ENCODE data around the gene CSDE1.
"Not testable (repeated sequence)": the region's sequence is repeated elsewhere in the genome, so short reads cannot be mapped to it uniquely, and the experiment has no call there.

Gene CSDE1

GRCh38 chr1:114757455-114758255, at the start of gene CSDE1:
TSS of gene CSDE1 (minus strand) at chr1:114757984. CDS start at chr1:114739890, 18,094 bp downstream.
- in situ Hi-C loops (cut with MboI; ENCODE audit: low sequenced_read_pairs): no loop called here

GRCh38 chr1:114804449-114804848, 46.7 kb upstream of the CSDE1 start:
- in situ Hi-C loops (cut with MboI; ENCODE audit: low sequenced_read_pairs): not testable (repeated sequence)

GRCh38 chr1:114803001-114803400, 45.2 kb upstream of the CSDE1 start:
- in situ Hi-C loops (cut with MboI; ENCODE audit: low sequenced_read_pairs): no loop called here

- in situ Hi-C loops (cut with MboI; ENCODE audit: low sequenced_read_pairs): no loop called here
Measured at GRCh38 chr1:114794038-114794437, 36.3 kb upstream of the CSDE1 start.

- in situ Hi-C loops (cut with MboI; ENCODE audit: low sequenced_read_pairs): not testable (repeated sequence)
Measured at GRCh38 chr1:114790581-114790980, 32.8 kb upstream of the CSDE1 start.

GRCh38 chr1:114786440-114786839, 28.7 kb upstream of the CSDE1 start:
- in situ Hi-C loops (cut with MboI; ENCODE audit: low sequenced_read_pairs): not testable (repeated sequence)

GRCh38 chr1:114782476-114782875, 24.7 kb upstream of the CSDE1 start:
- in situ Hi-C loops (cut with MboI; ENCODE audit: low sequenced_read_pairs): no loop called here

- in situ Hi-C loops (cut with MboI; ENCODE audit: low sequenced_read_pairs): no loop called here
Measured at GRCh38 chr1:114780344-114781226, 22.8 kb upstream of the CSDE1 start, which contains the start of gene SIKE1. TSS of gene SIKE1 (minus strand) at chr1:114780685. CDS start at chr1:114780607, 78 bp downstream.

GRCh38 chr1:114779722-114780121, 21.9 kb upstream of the CSDE1 start:
- in situ Hi-C loops (cut with MboI; ENCODE audit: low sequenced_read_pairs): no loop called here

- in situ Hi-C loops (cut with MboI; ENCODE audit: low sequenced_read_pairs): not testable (repeated sequence)
Measured at GRCh38 chr1:114776726-114777125, 18.9 kb upstream of the CSDE1 start.

- in situ Hi-C loops (cut with MboI; ENCODE audit: low sequenced_read_pairs): no loop called here
Measured at GRCh38 chr1:114771992-114772391, 14.2 kb upstream of the CSDE1 start.

GRCh38 chr1:114770989-114771388, 13.2 kb upstream of the CSDE1 start:
- in situ Hi-C loops (cut with MboI; ENCODE audit: low sequenced_read_pairs): no loop called here

- in situ Hi-C loops (cut with MboI; ENCODE audit: low sequenced_read_pairs): no loop called here
Measured at GRCh38 chr1:114764689-114765088, 6.9 kb upstream of the CSDE1 start.

GRCh38 chr1:114758256-114758832, 560 bp upstream of the CSDE1 start:
- in situ Hi-C loops (cut with MboI; ENCODE audit: low sequenced_read_pairs): no loop called here

GRCh38 chr1:114756949-114757454, 782 bp downstream of the CSDE1 start:
- in situ Hi-C loops (cut with MboI; ENCODE audit: low sequenced_read_pairs): no loop called here

- in situ Hi-C loops (cut with MboI; ENCODE audit: low sequenced_read_pairs): no loop called here
Measured at GRCh38 chr1:114756009-114756892, 1.5 kb downstream of the CSDE1 start.

GRCh38 chr1:114755006-114755931, 2.5 kb downstream of the CSDE1 start:
- in situ Hi-C loops (cut with MboI; ENCODE audit: low sequenced_read_pairs): no loop called here

- in situ Hi-C loops (cut with MboI; ENCODE audit: low sequenced_read_pairs): not testable (repeated sequence)
Measured at GRCh38 chr1:114753702-114754101, 4.1 kb downstream of the CSDE1 start.

- in situ Hi-C loops (cut with MboI; ENCODE audit: low sequenced_read_pairs): no loop called here
Measured at GRCh38 chr1:114753143-114753542, 4.6 kb downstream of the CSDE1 start.
